ENCODE results near the gene IL25.

GRCh38 chr14:23403139-23403438 lies 30.5 kb downstream of the IL25 start:
- TF ChIP-seq EZH2phosphoT487 (conservative IDR thresholded peaks at IDR 0.05; ENCODE audit: low read length): no peak
- TF ChIP-seq, protein P1, sequence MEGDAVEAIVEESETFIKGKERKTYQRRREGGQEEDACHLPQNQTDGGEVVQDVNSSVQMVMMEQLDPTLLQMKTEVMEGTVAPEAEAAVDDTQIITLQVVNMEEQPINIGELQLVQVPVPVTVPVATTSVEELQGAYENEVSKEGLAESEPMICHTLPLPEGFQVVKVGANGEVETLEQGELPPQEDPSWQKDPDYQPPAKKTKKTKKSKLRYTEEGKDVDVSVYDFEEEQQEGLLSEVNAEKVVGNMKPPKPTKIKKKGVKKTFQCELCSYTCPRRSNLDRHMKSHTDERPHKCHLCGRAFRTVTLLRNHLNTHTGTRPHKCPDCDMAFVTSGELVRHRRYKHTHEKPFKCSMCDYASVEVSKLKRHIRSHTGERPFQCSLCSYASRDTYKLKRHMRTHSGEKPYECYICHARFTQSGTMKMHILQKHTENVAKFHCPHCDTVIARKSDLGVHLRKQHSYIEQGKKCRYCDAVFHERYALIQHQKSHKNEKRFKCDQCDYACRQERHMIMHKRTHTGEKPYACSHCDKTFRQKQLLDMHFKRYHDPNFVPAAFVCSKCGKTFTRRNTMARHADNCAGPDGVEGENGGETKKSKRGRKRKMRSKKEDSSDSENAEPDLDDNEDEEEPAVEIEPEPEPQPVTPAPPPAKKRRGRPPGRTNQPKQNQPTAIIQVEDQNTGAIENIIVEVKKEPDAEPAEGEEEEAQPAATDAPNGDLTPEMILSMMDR (IDR thresholded peaks at IDR 0.05; ENCODE audit: insufficient read depth, low read length, poor library complexity, severe bottlenecking): no peak
